GM12874 (cell line): ENCODE measurements around the gene CYTH1.

Experiments used
- CTCF ChIP-seq: IDR thresholded peaks from 2 replicates; pipeline ENCODE4 v1.5.1; 2011; ENCODE audit warnings: low read depth, mild to moderate bottlenecking, control low read depth, low read length, moderate library complexity; ENCODE audit not compliant: insufficient read depth

The CYTH1 gene

GRCh38 chr17:78785663-78786057 is 3.6 kb upstream of the CYTH1 start:
- TF ChIP-seq CTCF, result no peak

DNA sequence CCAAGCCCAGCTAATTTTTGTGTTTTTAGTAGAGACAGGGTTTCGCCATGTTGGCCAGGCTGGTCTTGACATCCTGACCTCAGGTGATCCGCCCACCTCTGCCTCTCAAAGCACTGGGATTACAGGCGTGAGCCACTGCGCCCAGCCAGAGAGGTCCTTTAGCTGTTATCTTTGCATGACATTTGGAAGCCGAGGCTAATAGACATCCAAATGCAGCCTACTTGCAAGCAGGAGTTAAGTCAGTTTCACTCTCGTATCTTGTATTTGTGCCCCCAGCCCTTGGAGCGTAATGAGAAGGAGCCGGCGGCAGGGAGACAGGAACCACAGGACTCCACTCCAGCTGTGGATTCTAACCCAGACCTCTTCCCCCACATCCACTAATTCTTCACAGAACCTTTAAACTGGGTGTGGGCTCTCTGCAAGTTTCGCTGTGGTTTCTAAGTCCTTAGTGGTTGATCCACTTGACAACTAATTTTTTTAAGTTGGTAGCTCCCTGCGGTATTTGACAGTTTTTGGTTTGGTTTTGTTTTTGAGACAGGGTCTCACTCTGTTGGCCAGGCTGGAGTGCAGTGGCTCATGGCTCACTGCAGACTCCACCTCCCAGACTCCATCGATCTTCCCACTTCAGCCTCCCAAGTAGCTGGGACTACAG is 3.1 kb upstream of the CYTH1 start:
- TF ChIP-seq CTCF, result no peak

DNA sequence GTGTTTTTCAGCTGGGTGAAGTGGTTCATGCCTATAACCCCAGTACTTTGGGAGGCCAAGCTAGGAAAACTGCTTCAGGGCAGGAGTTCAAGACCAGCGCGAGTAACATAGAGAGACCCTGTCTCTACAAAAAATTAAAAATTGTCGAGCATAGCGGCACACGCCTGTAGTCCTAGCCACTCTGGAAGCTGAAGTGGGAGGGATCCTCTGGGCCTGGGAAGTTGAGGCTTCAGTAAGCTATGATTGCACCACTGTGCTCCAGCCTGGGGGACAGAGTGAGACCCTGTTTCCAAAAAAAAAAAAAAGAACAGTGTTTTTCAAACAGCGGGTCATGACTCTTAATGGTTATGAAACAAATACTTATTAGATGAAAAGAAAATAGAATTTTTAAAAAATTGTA is 2.3 kb upstream of the CYTH1 start:
- no peak for TF ChIP-seq CTCF

DNA sequence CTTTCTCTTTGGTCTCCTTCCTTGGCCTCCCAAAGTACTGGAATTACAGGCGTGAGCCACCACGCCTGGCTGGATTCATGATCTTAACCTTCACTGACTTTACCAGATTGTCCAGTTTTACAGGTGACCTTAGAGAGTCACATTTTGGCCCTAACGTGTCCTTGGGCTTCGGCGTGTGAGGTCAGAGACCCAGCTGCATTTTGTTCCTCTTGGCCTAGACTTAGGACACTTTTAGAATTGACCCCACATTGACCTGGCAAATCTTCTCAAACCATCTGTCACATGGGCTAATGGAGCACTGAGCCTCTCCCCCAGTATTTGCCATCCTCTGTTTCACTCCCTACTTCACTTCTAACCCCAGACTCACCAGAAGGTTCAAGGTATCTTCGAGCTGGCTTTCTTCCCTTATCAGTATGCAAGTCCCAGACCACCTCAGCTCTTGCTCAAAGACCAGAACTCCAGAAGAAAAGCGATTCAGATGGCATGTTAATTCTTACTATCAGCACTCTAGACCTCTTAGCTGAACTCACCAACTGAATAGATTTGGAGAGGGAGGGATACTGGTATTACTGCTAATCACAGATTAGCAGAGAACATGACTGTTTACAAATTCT is 1.7 kb upstream of the CYTH1 start:
- TF ChIP-seq CTCF, result no peak

GRCh38 chr17:78781104-78781892 is 775 bp downstream of the CYTH1 start:
- TF ChIP-seq CTCF, result no peak

DNA sequence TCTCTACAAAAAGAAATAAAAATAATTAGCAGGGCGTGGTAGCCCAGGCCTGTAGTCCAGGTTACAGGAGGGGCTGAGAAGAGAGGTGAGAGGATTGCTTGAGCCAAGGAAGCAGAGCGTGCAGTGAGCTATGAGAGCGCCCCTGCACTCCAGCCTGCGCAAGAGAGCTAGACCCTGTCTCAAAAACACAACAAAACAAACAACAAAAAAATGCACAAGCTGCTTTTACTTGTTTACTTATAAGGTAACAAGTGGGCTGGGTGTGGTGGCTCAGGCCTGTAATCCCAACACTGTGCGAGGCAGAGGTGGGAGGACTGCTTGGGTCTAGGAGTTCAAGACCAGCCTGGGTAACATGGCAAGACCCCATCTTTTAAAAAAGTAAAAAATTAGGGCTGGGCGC is 1.7 kb downstream of the CYTH1 start:
- no peak for TF ChIP-seq CTCF

DNA sequence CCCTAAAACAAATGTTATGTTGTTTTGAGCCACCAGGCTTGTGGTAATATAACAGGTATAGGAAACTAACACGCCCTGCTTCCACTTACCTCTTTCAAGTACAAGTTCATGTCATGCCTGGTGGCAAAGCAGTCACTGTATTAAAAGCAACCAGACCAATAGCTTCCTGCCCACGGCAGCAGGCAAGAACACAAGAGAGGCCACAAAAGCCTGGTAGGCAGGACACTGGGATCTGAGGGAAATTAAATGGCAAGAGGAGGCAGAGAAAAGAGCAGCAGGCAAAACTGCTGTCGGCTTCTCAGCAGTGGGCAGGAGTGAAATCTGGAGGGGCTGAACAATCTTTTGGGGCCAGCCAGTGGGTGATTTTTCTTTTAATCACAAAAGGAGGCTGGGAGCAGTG is 2.2 kb downstream of the CYTH1 start:
- TF ChIP-seq CTCF, result no peak
